NCI-H82 treated with DMSO at 0.1 percent for 48 hours (cell line): Measurements from ENCODE around the gene NUBPL.
"Not testable (repeated sequence)": the region's sequence is repeated elsewhere in the genome, so short reads cannot be mapped to it uniquely, and the experiment has no call there.

ENCODE experiments used
- DNase-seq: peaks from one replicate; lab custom pipeline; 2025; ENCODE audit not compliant: unreplicated experiment; lab: John Stamatoyannopoulos, UW

NUBPL gene

GRCh38 chr14:31672709-31673108, 111.5 kb downstream of the NUBPL start:
- DNase-seq = no peak

- no peak for DNase-seq
These were observed 115.8 kb downstream of the NUBPL start for GRCh38 chr14:31677052-31677451.

- no peak for DNase-seq
These were observed 116.4 kb downstream of the NUBPL start for GRCh38 chr14:31677630-31678029.

GRCh38 chr14:31678421-31679249, 117.4 kb downstream of the NUBPL start:
- DNase-seq = no peak

GRCh38 chr14:31682768-31683167, 121.6 kb downstream of the NUBPL start:
- DNase-seq = no peak

- no peak for DNase-seq
These were observed 126.5 kb downstream of the NUBPL start for GRCh38 chr14:31687726-31688125.

GRCh38 chr14:31690056-31690455, 128.9 kb downstream of the NUBPL start:
- DNase-seq = no peak

GRCh38 chr14:31692376-31692781, 131.2 kb downstream of the NUBPL start:
- DNase-seq = no peak

GRCh38 chr14:31696378-31696777, 135.2 kb downstream of the NUBPL start:
- DNase-seq = no peak

GRCh38 chr14:31699809-31700208, 138.6 kb downstream of the NUBPL start:
- no peak for DNase-seq

GRCh38 chr14:31700282-31701074, 139.3 kb downstream of the NUBPL start:
- DNase-seq = no peak

GRCh38 chr14:31702130-31702529, 140.9 kb downstream of the NUBPL start:
- DNase-seq = no peak

- no peak for DNase-seq
These were observed 141.9 kb downstream of the NUBPL start for GRCh38 chr14:31703056-31703455.

- no peak for DNase-seq
These were observed 144.5 kb downstream of the NUBPL start for GRCh38 chr14:31705731-31706130.

GRCh38 chr14:31708661-31709060, 147.5 kb downstream of the NUBPL start:
- not testable (repeated sequence) for DNase-seq

GRCh38 chr14:31712244-31713127, 151.3 kb downstream of the NUBPL start:
- no peak for DNase-seq

- no peak for DNase-seq
These were observed 155.0 kb downstream of the NUBPL start for GRCh38 chr14:31716208-31716607.

GRCh38 chr14:31717294-31718085, 156.3 kb downstream of the NUBPL start:
- no peak for DNase-seq

GRCh38 chr14:31718585-31718984, 157.4 kb downstream of the NUBPL start:
- DNase-seq = no peak

- DNase-seq = no peak
These were observed 157.8 kb downstream of the NUBPL start for GRCh38 chr14:31718985-31719384.
